DMS153 treated with DMSO at 0.1 percent for 48 hours (cell line): ENCODE data around the gene PHACTR4.
"Not testable (repeated sequence)": the region's sequence is repeated elsewhere in the genome, so short reads cannot be mapped to it uniquely, and the experiment has no call there.

Experiments used
- DNase-seq: peaks from one replicate; lab custom pipeline; 2025; ENCODE audit not compliant: unreplicated experiment; lab: John Stamatoyannopoulos, UW

PHACTR4 gene

GRCh38 chr1:28370239-28371009 is 884 bp downstream of the PHACTR4 start:
- peak; percentile 50 for DNase-seq

- DNase-seq: no peak
These were observed 1.5 kb downstream of the PHACTR4 start for GRCh38 chr1:28371010-28371377.

- DNase-seq: not testable (repeated sequence)
These were observed 3.9 kb downstream of the PHACTR4 start for GRCh38 chr1:28373450-28373849.

GRCh38 chr1:28374297-28374696 is 4.8 kb downstream of the PHACTR4 start:
- no peak for DNase-seq

GRCh38 chr1:28375598-28375997 is 6.1 kb downstream of the PHACTR4 start:
- DNase-seq: not testable (repeated sequence)

- DNase-seq: not testable (repeated sequence)
These were observed 6.7 kb downstream of the PHACTR4 start for GRCh38 chr1:28376195-28376594.

- DNase-seq: no peak
These were observed 9.4 kb downstream of the PHACTR4 start for GRCh38 chr1:28378906-28379305.

GRCh38 chr1:28380394-28380793 is 10.9 kb downstream of the PHACTR4 start:
- no peak for DNase-seq

- not testable (repeated sequence) for DNase-seq
These were observed 14.2 kb downstream of the PHACTR4 start for GRCh38 chr1:28383785-28384184.

GRCh38 chr1:28392027-28392652 is 22.6 kb downstream of the PHACTR4 start:
- DNase-seq: no peak

- DNase-seq: no peak
These were observed 24.6 kb downstream of the PHACTR4 start for GRCh38 chr1:28394136-28394535.

- no peak for DNase-seq
These were observed 25.6 kb downstream of the PHACTR4 start for GRCh38 chr1:28395181-28395580.

GRCh38 chr1:28401760-28402159 is 32.2 kb downstream of the PHACTR4 start:
- DNase-seq: no peak

- no peak for DNase-seq
These were observed 39.5 kb downstream of the PHACTR4 start for GRCh38 chr1:28409090-28409489.

GRCh38 chr1:28411656-28412055 is 42.1 kb downstream of the PHACTR4 start:
- no peak for DNase-seq

GRCh38 chr1:28412731-28413130 is 43.2 kb downstream of the PHACTR4 start:
- no peak for DNase-seq

- no peak for DNase-seq
These were observed 47.1 kb downstream of the PHACTR4 start for GRCh38 chr1:28416509-28417194.

- no peak for DNase-seq
These were observed 47.9 kb downstream of the PHACTR4 start for GRCh38 chr1:28417441-28417922.

- DNase-seq: no peak
These were observed 48.5 kb downstream of the PHACTR4 start for GRCh38 chr1:28417926-28418637.

- no peak for DNase-seq
These were observed 52.2 kb downstream of the PHACTR4 start for GRCh38 chr1:28421744-28422143.

GRCh38 chr1:28426831-28427230 is 57.3 kb downstream of the PHACTR4 start:
- no peak for DNase-seq
